ENCODE data around the gene C1orf116. TPM values are rescaled to one million over a fixed set of nuclear protein-coding genes. Genes with fewer than 3 reads are reported as not detected.

Gene C1orf116
- polyA plus RNA-seq, 1 donor from 2014 or later = not detected

GRCh38 chr1:207028884-207029650 is 3.5 kb downstream of the C1orf116 start:
- no peak for TF ChIP-seq RAD21 (conservative IDR thresholded peaks at IDR 0.05)
- no peak for TF ChIP-seq MXI1 (conservative IDR thresholded peaks at IDR 0.05; ENCODE audit: poor library complexity, severe bottlenecking)
- no peak for TF ChIP-seq REST (IDR thresholded peaks at IDR 0.05; ENCODE audit: borderline replicate concordance)
- TF ChIP-seq POLR2AphosphoS5 (IDR thresholded peaks at IDR 0.05) = no peak
- TF ChIP-seq CTCF (IDR thresholded peaks at IDR 0.05; ENCODE audit: poor library complexity, severe bottlenecking) = no peak
- Histone ChIP-seq H3F3A (ENCODE audit: insufficient read depth, low read length, poor library complexity, severe bottlenecking) (no peaks in the 10 kb centered on the region), H3K9ac (ENCODE audit: low read length) (no peak overlapping the region), H2AFZ (ENCODE audit: low read depth, low read length) (no peak overlapping the region), H3K27ac (ENCODE audit: low read length) (no peak overlapping the region), H3K9me2 (ENCODE audit: insufficient read depth, low read length) (no peaks in the 10 kb centered on the region), H3K9me3 (ENCODE audit: low read length) (no peaks in the 10 kb centered on the region), H3K36me3 (ENCODE audit: insufficient read depth, low read length) (no peaks in the 10 kb centered on the region), H3K4me2 (ENCODE audit: low read length) (no peak overlapping the region), H4K20me1 (ENCODE audit: insufficient read depth) (no peaks in the 10 kb centered on the region), H3K79me2 (replicated peaks; ENCODE audit: insufficient read depth, low read length) (no peaks in the 10 kb centered on the region), H3K27me3 (ENCODE audit: insufficient read depth, low read depth, low read length) (no peaks in the 10 kb centered on the region), H3K4me3 (ENCODE audit: low read length) (no peak overlapping the region)

GRCh38 chr1:207027921-207028320 is 4.6 kb downstream of the C1orf116 start:
- Histone ChIP-seq H3K9me2 (ENCODE audit: insufficient read depth, low read length) (no peaks in the 10 kb centered on the region), H3K9ac (ENCODE audit: low read length) (no peak overlapping the region), H3K4me2 (ENCODE audit: low read length) (no peak overlapping the region), H3F3A (ENCODE audit: insufficient read depth, low read length, poor library complexity, severe bottlenecking) (no peaks in the 10 kb centered on the region), H3K4me3 (ENCODE audit: low read length) (no peak overlapping the region), H2AFZ (ENCODE audit: low read depth, low read length) (no peak overlapping the region), H3K79me2 (replicated peaks; ENCODE audit: insufficient read depth, low read length) (no peaks in the 10 kb centered on the region), H3K27ac (ENCODE audit: low read length) (no peak overlapping the region), H3K9me3 (ENCODE audit: low read length) (no peaks in the 10 kb centered on the region), H3K27me3 (ENCODE audit: insufficient read depth, low read depth, low read length) (no peaks in the 10 kb centered on the region), H3K36me3 (ENCODE audit: insufficient read depth, low read length) (no peaks in the 10 kb centered on the region), H4K20me1 (ENCODE audit: insufficient read depth) (no peaks in the 10 kb centered on the region)
- TF ChIP-seq EP300 (conservative IDR thresholded peaks at IDR 0.05; ENCODE audit: poor library complexity, severe bottlenecking) (no peak), POLR2AphosphoS5 (IDR thresholded peaks at IDR 0.05) (no peak), SMC3 (conservative IDR thresholded peaks at IDR 0.05; ENCODE audit: poor library complexity) (no peak), CTCF (IDR thresholded peaks at IDR 0.05; ENCODE audit: poor library complexity, severe bottlenecking) (no peak), TAF1 (IDR thresholded peaks at IDR 0.05; ENCODE audit: low read depth) (no peak), REST (IDR thresholded peaks at IDR 0.05; ENCODE audit: borderline replicate concordance) (no peak), MXI1 (conservative IDR thresholded peaks at IDR 0.05; ENCODE audit: poor library complexity, severe bottlenecking) (no peak), RAD21 (conservative IDR thresholded peaks at IDR 0.05) (no peak), EZH2 (IDR thresholded peaks at IDR 0.05; ENCODE audit: borderline replicate concordance, insufficient read depth, low read length, poor library complexity, severe bottlenecking) (no peak)

All from neural cell (in vitro differentiated cells).